SK-N-SH treated with all-trans-retinoic acid at 6 μM for 48 hours (cell line): ENCODE data around the gene LINGO1.

Experiments used
- ARNTL ChIP-seq: fragments of 450-650 bp; formaldehyde crosslinking; IDR thresholded peaks from 2 replicates; pipeline ENCODE4 v1.5.0; 2020; ENCODE audit warnings: low read depth, mild to moderate bottlenecking, moderate library complexity, borderline replicate concordance
- BACH2 ChIP-seq: fragments of 250-450 bp; sonication (Bioruptor Pico); IDR thresholded peaks from 2 replicates; pipeline ENCODE4 v1.9.0; 2021; ENCODE audit warnings: mild to moderate bottlenecking, borderline replicate concordance
- CREB5 ChIP-seq: fragments of 250-450 bp; sonication (Bioruptor Pico); IDR thresholded peaks from 2 replicates; pipeline ENCODE4 v1.5.1; 2020; ENCODE audit warnings: low read depth, mild to moderate bottlenecking, moderate library complexity
- CSDC2 ChIP-seq: fragments of 250-450 bp; sonication (Bioruptor Pico); IDR thresholded peaks from 2 replicates; pipeline ENCODE4 v1.5.0; 2020; ENCODE audit warnings: mild to moderate bottlenecking, moderate library complexity
- ESRRG ChIP-seq: fragments of 250-450 bp; sonication (Bioruptor Pico); IDR thresholded peaks from 2 replicates; pipeline ENCODE4 v1.6.1; 2021; ENCODE audit warnings: mild to moderate bottlenecking
- OSR1 ChIP-seq: fragments of 250-450 bp; sonication (Bioruptor Pico); IDR thresholded peaks from 2 replicates; pipeline ENCODE4 v1.8.0; 2022; ENCODE audit warnings: moderate library complexity, mild to moderate bottlenecking, inconsistent platforms
- PATZ1 ChIP-seq: fragments of 250-450 bp; sonication (Bioruptor Pico); IDR thresholded peaks from 2 replicates; pipeline ENCODE4 v1.8.0; 2020; ENCODE audit warnings: mild to moderate bottlenecking, moderate library complexity, borderline replicate concordance
- POU6F1 ChIP-seq: fragments of 250-450 bp; sonication (Bioruptor Pico); IDR thresholded peaks from 2 replicates; pipeline ENCODE4 v1.8.0; 2021; ENCODE audit warnings: low read depth, mild to moderate bottlenecking, moderate library complexity, borderline replicate concordance
- TOX ChIP-seq: fragments of 250-450 bp; sonication (Bioruptor Pico); IDR thresholded peaks from 2 replicates; pipeline ENCODE4 v1.8.0; 2021; ENCODE audit warnings: mild to moderate bottlenecking, moderate library complexity, borderline replicate concordance
- TSHZ2 ChIP-seq: fragments of 250-450 bp; sonication (Bioruptor Pico); IDR thresholded peaks from 2 replicates; pipeline ENCODE4 v1.5.0; 2020; ENCODE audit warnings: mild to moderate bottlenecking, moderate library complexity
- ZC3H10 ChIP-seq: fragments of 250-450 bp; sonication (Bioruptor Pico); IDR thresholded peaks from 2 replicates; pipeline ENCODE4 v1.5.1; 2021; ENCODE audit warnings: mild to moderate bottlenecking, moderate library complexity
- ZNF565 ChIP-seq: fragments of 450-650 bp; formaldehyde crosslinking; conservative IDR thresholded peaks from 2 replicates; pipeline ENCODE4 v1.5.0; 2020; ENCODE audit warnings: low read depth, mild to moderate bottlenecking, moderate library complexity
- ZNF8 ChIP-seq: fragments of 450-650 bp; formaldehyde crosslinking; IDR thresholded peaks from 2 replicates; pipeline ENCODE4 v1.5.0; 2020; ENCODE audit warnings: mild to moderate bottlenecking, moderate library complexity

GRCh38 chr15:77620297-77620696 lies 12.4 kb downstream of the LINGO1 start:
- TF ChIP-seq ARNTL (CRISPR knock-in tag) (no peak), ZNF8 (CRISPR knock-in tag) (no peak), BACH2 (CRISPR knock-in tag) (no peak), POU6F1 (CRISPR knock-in tag) (no peak), ESRRG (CRISPR knock-in tag) (no peak), PATZ1 (CRISPR knock-in tag) (no peak), TOX (no peak), CSDC2 (CRISPR knock-in tag) (no peak), ZNF565 (CRISPR knock-in tag) (no peak), TSHZ2 (CRISPR knock-in tag) (no peak), ZC3H10 (CRISPR knock-in tag) (no peak), CREB5 (CRISPR knock-in tag) (no peak), OSR1 (no peak)
